ENCODE results near the gene ZMYM4. TPM values are rescaled to one million over a fixed set of nuclear protein-coding genes. Genes with fewer than 3 reads are reported as not detected.

The ZMYM4 gene
- total and polyA plus RNA-seq, 7 donors = 4.2 to 46.0 (median 36.7) TPM

GRCh38 chr1:35447278-35447677, 178.8 kb downstream of the ZMYM4 start:
- intact Hi-C loops (cut with DNase I) = no loop called here
- H3K27me3 ChIP-seq = no peaks in the 10 kb centered on the region
- peaks cover 0 to 17% (median 12%) of the 10 kb centered on the region in 4 donors for H3K4me1 ChIP-seq
- TF ChIP-seq CTCF (IDR thresholded peaks at IDR 0.05) (no peak), EP300 (IDR thresholded peaks at IDR 0.05) (no peak), POLR2A (IDR thresholded peaks at IDR 0.05) (no peak), POLR2AphosphoS5 (IDR thresholded peaks at IDR 0.05) (no peak)
- H3K9me3 ChIP-seq = no peaks in the 10 kb centered on the region
- no peak overlapping the region for H3K4me3 ChIP-seq
- no peak for DNase-seq
- H3K27ac ChIP-seq = no peak overlapping the region
- H3K36me3 ChIP-seq = peaks cover 7 to 83% (median 40%) of the 10 kb centered on the region in 4 donors

GRCh38 chr1:35448344-35448801, 179.9 kb downstream of the ZMYM4 start:
- Histone ChIP-seq H3K36me3 (peaks cover 0 to 80% (median 31%) of the 10 kb centered on the region in 4 donors), H3K4me1 (peaks cover 0 to 27% (median 21%) of the 10 kb centered on the region in 4 donors), H3K4me3 (no peak overlapping the region), H3K27ac (no peak overlapping the region), H3K27me3 (no peaks in the 10 kb centered on the region), H3K9me3 (no peaks in the 10 kb centered on the region)
- WGBS, 2 donors = 86 to 89% methylated on average over 3 of the region's 3 CpGs
- TF ChIP-seq CTCF (IDR thresholded peaks at IDR 0.05) (no peak), POLR2AphosphoS5 (IDR thresholded peaks at IDR 0.05) (no peak), EP300 (IDR thresholded peaks at IDR 0.05) (no peak), POLR2A (IDR thresholded peaks at IDR 0.05) (no peak)
- intact Hi-C loops (cut with DNase I) = no loop called here
- peak; percentile 78 for DNase-seq

- H3K27me3 ChIP-seq = no peaks in the 10 kb centered on the region
- H3K27ac ChIP-seq = no peak overlapping the region
- H3K4me3 ChIP-seq = no peak overlapping the region
- peaks cover 0 to 34% (median 24%) of the 10 kb centered on the region in 4 donors for H3K4me1 ChIP-seq
- no peak for DNase-seq
- peaks cover 0 to 78% (median 28%) of the 10 kb centered on the region in 4 donors for H3K36me3 ChIP-seq
- H3K9me3 ChIP-seq = no peaks in the 10 kb centered on the region
- intact Hi-C loops (cut with DNase I) = loop anchor here (2.0 to 5.0 kb wide), 2 partner anchors 268 to 323 kb away; partner anchors contain the start of gene C1orf216
- TF ChIP-seq CTCF (IDR thresholded peaks at IDR 0.05) (no peak), EP300 (IDR thresholded peaks at IDR 0.05) (no peak), POLR2AphosphoS5 (IDR thresholded peaks at IDR 0.05) (no peak), POLR2A (IDR thresholded peaks at IDR 0.05) (no peak)
- WGBS, 2 donors = 95% methylated on average over 7 of the region's 7 CpGs
Observed at GRCh38 chr1:35449334-35450008, 181.0 kb downstream of the ZMYM4 start.

- Histone ChIP-seq H3K4me1 (peaks cover 0 to 38% (median 28%) of the 10 kb centered on the region in 4 donors), H3K9me3 (no peaks in the 10 kb centered on the region), H3K36me3 (peaks cover 0 to 66% (median 27%) of the 10 kb centered on the region in 4 donors), H3K27me3 (no peaks in the 10 kb centered on the region), H3K4me3 (no peak overlapping the region), H3K27ac (peak overlapping the region; percentile 37 to 69 (median 56))
- intact Hi-C loops (cut with DNase I) = loop anchor here (1.0 to 5.0 kb wide), 3 partner anchors 113 to 322 kb away; partner anchors contain the start of gene C1orf216
- TF ChIP-seq POLR2AphosphoS5 (IDR thresholded peaks at IDR 0.05) (no peak), POLR2A (IDR thresholded peaks at IDR 0.05) (no peak), EP300 (IDR thresholded peaks at IDR 0.05) (no peak), CTCF (IDR thresholded peaks at IDR 0.05) (peak; percentile 67 to 81 (median 75))
- WGBS, 2 donors = 4 to 9% methylated on average over 3 of the region's 3 CpGs
- peak; percentile 86 for DNase-seq
Observed at GRCh38 chr1:35451125-35451528, 182.6 kb downstream of the ZMYM4 start.
